GM19463 (cell line): Measurements from ENCODE around the gene MEGF9.
"Not testable (repeated sequence)": the region's sequence is repeated elsewhere in the genome, so short reads cannot be mapped to it uniquely, and the experiment has no call there.

ENCODE experiments used
- ATAC-seq: cut with Tn5 transposase; IDR thresholded peaks from one replicate; pipeline ENCODE4 v1.9.1; 2021; ENCODE audit warnings: mild to moderate bottlenecking, moderate library complexity; ENCODE audit not compliant: unreplicated experiment

The MEGF9 gene

GRCh38 chr9:120714088-120714845, at the start of gene MEGF9:
Gene MEGF9 (minus strand): TSS chr9:120714470. CDS start chr9:120714358, 112 bp downstream.
- ATAC-seq = peak; percentile 98

- ATAC-seq = no peak
Observed at GRCh38 chr9:120761006-120761405, 46.7 kb upstream of the MEGF9 start.

- ATAC-seq = no peak
Observed at GRCh38 chr9:120759755-120760400, 45.6 kb upstream of the MEGF9 start.

- ATAC-seq = no peak
Observed at GRCh38 chr9:120758544-120758943, 44.3 kb upstream of the MEGF9 start.

GRCh38 chr9:120757026-120757913, 43.0 kb upstream of the MEGF9 start:
- ATAC-seq = no peak

GRCh38 chr9:120756531-120756930, 42.3 kb upstream of the MEGF9 start:
- no peak for ATAC-seq

GRCh38 chr9:120755810-120756434, 41.7 kb upstream of the MEGF9 start:
- peak; percentile 40 for ATAC-seq

- ATAC-seq = peak; percentile 83
Observed at GRCh38 chr9:120755044-120755443, 40.8 kb upstream of the MEGF9 start.

- no peak for ATAC-seq
Observed at GRCh38 chr9:120750421-120750820, 36.2 kb upstream of the MEGF9 start.

GRCh38 chr9:120746366-120746765, 32.1 kb upstream of the MEGF9 start:
- ATAC-seq = not testable (repeated sequence)

- no peak for ATAC-seq
Observed at GRCh38 chr9:120745278-120745677, 31.0 kb upstream of the MEGF9 start.

GRCh38 chr9:120742951-120743416, 28.7 kb upstream of the MEGF9 start:
- ATAC-seq = no peak

- no peak for ATAC-seq
Observed at GRCh38 chr9:120741701-120742100, 27.4 kb upstream of the MEGF9 start.

GRCh38 chr9:120741191-120741590, 26.9 kb upstream of the MEGF9 start:
- no peak for ATAC-seq

GRCh38 chr9:120740132-120740531, 25.9 kb upstream of the MEGF9 start:
- ATAC-seq = no peak

- ATAC-seq = no peak
Observed at GRCh38 chr9:120737416-120738165, 23.3 kb upstream of the MEGF9 start.

- no peak for ATAC-seq
Observed at GRCh38 chr9:120736881-120737280, 22.6 kb upstream of the MEGF9 start.

GRCh38 chr9:120735415-120736126, 21.3 kb upstream of the MEGF9 start:
- ATAC-seq = no peak

- ATAC-seq = no peak
Observed at GRCh38 chr9:120734607-120735410, 20.5 kb upstream of the MEGF9 start.
